Left renal cortex interstitium (tissue), 4 donors: ENCODE data around the gene ANXA11. TPM values are rescaled to one million over a fixed set of nuclear protein-coding genes. Genes with fewer than 3 reads are reported as not detected.
"Not testable (repeated sequence)": the region's sequence is repeated elsewhere in the genome, so short reads cannot be mapped to it uniquely, and the experiment has no call there.

Source experiments
- DNase-seq, 4 donors: peaks; one replicate each; pipeline ENCODE4 v3.0.0-alpha.2; 2013; ENCODE audit warnings: low read depth in 4 of 4, low spot score in 2 of 4, missing footprints in 1 of 4
- polyA plus RNA-seq, 4 donors: library from polyadenylated mRNA; unstranded; fragments of 120-200 nt; gene quantifications; one replicate each; pipeline ENCODE4 v1.2.1, GENCODE V29; 2013; ENCODE audit not compliant: insufficient read length in 4 of 4

Gene ANXA11
- polyA plus RNA-seq, 4 donors, result 119 to 153 (median 135) TPM

DNA sequence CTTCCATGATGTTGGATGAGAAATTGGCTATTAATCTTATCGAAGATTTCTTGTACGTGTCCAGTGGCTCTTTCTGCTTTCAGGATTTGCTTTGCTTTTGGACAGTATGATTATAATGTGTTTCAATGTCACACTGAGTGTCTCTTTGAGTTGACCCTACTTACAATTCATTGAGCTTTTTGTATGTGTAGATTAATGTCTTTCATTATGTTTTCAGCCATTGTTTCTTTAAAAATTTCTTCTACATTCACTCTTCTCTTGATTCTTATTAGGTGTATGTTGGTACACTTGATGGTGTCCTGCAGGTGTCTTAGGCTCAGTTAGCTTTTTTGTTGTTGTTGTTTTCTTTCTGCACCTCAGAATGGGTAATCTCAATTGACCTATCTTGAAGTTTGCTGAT is 56.2 kb downstream of the ANXA11 start:
- no peak for DNase-seq

DNA sequence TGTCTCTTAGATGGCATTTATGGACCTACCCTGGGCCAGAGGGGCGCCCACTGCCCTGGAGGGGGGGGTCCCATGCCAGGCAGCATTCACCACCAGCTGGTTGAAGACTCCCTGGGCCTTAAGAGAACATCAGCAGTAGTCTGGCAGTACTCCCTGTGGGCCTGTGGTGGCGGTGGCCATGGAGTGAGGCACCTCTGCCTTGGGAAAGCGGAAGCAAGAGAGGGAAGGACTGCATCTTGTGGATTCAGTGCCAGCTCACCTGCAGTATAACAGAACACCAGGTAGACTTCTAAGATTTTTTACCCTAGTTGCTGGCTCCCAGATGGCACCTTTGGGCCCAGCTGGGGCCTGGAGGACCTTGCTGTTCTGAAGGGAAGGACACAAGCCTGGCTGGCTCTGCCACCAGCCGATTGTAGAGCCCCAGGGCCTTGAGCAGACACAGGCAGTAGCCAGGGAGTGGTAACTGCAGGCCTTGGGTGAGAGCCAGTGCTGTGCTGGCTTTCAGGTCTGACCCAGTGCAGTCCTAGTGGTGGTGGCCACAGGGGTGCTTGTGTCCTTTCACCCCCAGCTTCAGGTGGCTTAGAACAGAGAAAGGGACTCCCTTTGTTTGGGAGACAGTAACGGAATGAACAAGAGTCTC is 57.1 kb downstream of the ANXA11 start:
- DNase-seq, result no peak

- DNase-seq, result no peak
Measured at GRCh38 chr10:80146918-80147317, 58.4 kb downstream of the ANXA11 start.

DNA sequence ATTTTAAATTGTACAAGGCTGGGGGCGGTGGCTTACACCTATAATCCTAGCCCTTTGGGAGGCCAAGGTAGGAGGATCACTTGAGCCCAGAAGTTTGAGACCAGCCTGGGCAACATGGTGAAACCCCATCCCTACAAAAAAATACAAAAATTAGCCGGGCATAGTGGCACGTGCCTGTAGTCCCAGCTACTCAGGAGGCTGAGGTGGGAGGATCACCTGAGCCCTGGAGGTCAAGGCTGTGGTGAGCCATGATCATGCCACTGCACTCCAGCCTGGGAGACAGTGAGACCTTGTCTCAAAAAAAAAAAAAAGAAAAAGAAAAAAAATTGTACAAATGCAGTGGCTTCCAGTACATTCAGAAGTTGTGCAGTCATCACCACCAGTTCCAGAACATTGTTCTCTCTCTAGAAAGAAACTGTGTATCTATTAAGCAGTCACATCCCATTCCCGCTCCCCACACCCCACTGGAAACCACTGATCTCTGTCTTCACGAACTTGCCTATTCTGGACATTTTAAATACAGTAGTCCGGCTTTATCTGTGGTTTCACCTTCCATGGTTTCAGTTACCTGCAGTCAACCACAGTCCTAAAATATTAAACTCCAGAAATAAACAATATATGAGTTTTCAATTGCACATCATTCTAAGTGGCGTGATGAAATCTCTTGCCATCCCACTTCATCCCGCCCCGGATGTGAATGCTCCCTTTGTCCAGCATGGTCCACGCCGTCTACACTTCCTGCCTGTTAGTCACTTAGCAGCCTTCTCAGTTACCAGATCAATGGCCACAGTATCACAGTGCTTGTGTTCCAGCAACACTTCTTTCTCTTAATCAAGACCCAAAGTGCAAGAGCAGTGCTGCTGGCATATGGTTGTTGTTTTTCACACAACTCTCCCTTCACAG is 59.7 kb downstream of the ANXA11 start:
- not testable (repeated sequence) for DNase-seq

GRCh38 chr10:80144696-80145131 is 60.6 kb downstream of the ANXA11 start:
- DNase-seq, result no peak

DNA sequence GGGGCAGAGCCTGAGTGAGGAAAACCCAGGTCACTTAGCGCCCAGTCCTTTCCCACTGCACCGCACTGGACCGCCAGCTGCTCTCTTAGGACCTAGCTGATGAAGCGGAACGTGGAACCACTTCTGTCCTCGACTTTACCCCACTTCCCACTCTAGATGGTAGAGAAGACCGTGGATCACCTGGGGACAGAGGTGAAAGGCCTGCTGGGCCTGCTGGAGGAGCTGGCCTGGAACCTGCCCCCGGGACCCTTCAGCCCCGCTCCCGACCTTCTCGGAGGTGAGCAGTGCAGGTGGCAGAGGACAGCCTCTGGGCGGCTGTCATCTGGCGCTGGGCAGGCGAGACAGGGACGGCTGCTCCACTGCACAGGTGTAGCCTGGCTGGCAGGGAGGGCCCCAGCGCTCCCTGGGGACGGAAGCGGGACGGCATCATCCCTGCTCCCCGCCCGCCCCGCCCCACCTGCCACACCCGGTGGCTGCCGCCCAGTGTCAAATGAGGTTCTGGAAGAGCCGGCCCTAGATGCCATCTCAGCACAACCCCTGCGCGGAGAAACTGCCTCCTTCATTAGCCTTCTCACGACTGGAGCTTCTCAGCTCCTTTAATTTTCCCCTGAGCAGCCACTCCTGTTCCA is 61.2 kb downstream of the ANXA11 start:
- no peak for DNase-seq

DNA sequence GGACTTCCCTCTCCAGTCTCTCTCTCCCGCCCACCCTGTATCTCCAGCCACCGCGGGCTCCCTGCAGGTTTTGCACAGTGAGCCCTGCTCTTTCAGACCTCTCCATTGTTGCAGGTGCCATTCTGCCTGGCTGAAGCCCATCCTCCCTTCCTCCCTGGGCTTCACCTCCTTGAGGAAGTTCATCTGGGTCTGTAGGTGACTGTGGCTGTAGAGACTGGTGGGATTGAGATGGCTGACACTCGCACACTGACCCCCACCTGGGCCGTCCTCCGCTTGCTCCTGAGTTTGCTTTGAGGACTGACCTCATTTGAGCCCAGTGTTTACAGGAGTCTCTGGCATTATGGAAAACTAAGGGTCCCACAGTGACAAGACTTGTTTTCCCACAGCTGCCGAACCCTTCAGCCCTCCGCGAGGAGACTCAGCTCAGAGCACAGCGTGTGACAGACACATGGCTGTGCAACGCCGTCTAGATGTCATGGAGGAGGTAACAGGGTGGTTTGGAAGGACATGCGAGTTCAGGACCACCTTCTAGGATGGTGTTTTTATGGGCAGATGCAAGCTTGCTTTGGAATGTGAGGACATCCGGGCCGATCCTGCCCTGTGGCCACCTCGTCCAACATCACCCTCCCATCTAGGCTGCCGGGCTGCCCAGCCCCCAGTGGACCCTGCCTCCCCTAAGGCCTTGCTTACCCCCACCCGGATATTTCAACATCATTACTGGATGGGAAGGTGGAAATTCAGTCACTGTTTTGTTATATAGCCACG is 63.5 kb downstream of the ANXA11 start:
- DNase-seq, result no peak

DNA sequence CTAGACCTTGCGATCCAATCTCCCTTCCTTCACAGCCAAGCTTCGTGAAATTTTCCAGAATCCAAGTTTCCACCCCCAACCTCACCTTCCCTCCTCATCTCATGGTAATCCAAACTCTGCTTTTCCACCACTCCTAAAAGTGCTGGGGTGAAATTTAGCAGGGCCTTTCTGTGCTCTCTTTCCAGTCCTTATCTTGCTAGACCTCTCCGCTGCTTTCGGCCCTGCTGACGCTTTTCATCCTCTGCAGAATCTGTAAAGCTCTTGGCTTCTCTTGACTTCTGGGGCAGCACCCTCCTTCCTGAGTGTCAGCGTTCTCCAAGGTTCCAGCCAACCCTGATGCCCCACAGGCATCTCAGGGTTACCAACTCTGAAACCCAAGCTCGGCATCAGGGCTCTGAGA is 65.1 kb downstream of the ANXA11 start:
- DNase-seq, result no peak

- DNase-seq, result no peak
Measured at GRCh38 chr10:80139265-80139664, 66.1 kb downstream of the ANXA11 start.

GRCh38 chr10:80137920-80138319 is 67.4 kb downstream of the ANXA11 start:
- no peak for DNase-seq

- DNase-seq, result no peak
Measured at GRCh38 chr10:80137031-80137862, 68.1 kb downstream of the ANXA11 start.

DNA sequence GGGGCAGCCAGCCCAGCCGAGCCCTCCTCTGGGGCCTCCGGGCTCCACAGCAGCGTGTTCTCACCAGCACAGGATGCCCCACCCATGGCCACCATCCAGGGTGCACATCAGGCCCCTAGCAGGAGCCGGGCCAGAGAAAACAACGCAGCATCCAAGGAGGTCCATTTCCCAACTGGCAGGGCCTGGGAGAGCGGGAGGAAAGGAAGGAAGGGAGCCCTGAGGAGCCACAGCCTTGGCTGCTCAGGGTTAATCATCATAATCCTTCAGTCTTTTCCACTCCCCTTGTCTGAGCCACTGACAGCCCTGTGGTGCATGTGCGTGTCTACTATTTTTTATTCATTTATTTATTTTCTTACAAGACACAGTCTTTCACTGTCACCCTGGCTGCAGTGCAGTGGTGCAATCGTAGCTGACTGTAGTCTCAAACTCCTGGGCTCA is 69.2 kb downstream of the ANXA11 start:
- DNase-seq, result peak in 1 of 4 donors; percentile 18

DNA sequence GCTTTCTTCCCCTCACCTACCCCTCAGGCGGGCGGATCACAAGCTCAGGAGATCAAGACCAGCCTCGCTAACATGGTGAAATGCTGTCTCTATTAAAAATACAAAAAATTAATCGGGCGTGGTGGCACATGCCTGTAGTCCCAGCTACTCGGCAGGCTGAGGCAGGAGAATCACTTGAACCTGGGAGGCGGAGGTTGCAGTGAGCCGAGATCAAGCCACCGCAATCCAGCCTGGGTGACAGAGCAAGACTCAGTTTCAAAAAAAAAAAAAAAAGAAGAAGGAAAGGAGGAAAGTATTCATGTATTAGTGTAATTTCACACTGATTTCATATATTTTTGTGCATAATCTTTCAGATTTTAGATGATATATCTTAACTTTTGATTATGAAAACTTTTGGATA is 71.7 kb downstream of the ANXA11 start:
- DNase-seq, result not testable (repeated sequence)

GRCh38 chr10:80133206-80133605 is 72.1 kb downstream of the ANXA11 start:
- DNase-seq, result no peak

- DNase-seq, result peak in 2 of 4 donors; percentile 11 to 27
Measured at GRCh38 chr10:80132299-80133139, 72.8 kb downstream of the ANXA11 start, which contains the start of gene PLAC9. PLAC9 (plus strand) TSS chr10:80132730; CDS start chr10:80132763, 33 bp downstream.

DNA sequence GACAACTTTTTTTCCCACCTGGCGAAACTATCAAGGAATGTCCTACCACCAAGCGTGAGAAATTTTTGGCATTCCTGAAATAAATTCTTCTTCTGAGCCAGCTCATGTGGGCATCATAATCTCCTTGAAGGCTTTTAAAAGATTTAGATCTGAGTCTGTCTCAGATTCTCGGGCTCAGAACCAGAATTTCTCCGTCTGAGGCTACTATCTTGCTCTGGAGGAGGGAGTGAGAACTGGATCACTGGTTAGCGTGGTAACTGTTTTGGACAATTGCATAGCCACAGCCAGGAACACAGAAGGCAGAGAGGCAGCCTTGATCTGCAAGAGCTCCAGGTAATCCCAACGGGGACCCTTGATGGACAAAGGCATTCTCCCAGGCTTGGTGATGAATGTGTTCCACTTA is 73.8 kb downstream of the ANXA11 start:
- DNase-seq, result no peak

DNA sequence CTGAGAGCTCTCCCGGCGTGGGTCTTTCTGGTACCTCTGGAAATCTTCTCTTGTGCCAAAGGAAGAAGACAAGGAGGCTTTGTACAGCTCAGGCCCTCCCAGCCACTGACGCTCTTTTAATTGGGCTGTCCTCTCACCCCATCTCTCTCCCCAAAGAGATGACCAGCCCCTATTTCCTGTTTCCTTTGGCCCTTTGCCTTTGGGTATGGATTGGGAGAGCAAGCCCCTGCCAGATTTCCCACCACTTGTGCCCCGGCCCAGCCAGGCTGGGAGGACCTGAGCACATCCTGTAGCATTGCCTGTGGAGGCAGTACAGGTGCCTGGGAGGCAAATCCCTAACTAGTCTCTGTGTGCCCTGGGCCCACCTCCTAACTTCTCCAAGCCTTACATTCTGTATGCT is 78.5 kb downstream of the ANXA11 start:
- no peak for DNase-seq

DNA sequence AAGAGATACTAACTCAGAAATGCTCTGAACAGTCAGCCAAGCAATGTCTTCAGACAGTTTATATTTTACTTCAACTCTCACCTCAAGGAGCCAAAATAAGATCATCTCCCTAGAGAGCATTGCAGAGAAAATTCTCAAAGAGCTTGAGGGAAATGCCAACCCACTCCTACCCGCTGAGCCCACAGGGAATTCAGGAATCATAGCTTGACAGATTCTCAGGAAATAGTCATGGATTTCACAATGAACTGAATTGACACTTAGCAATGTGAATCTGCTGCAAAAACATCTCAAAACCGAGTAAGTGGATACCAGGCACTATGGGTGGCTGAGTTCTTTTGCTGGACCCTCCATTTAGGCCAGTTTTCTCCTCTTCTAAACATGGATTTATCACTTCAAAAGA is 82.6 kb downstream of the ANXA11 start:
- DNase-seq, result no peak
